Keratinocyte (primary cell): ENCODE results near the gene ATP8A1.

Experiments
- EZH2 ChIP-seq: IDR thresholded peaks from one replicate; pipeline ENCODE4 v1.6.1; 2012; ENCODE audit warnings: inconsistent platforms, mild to moderate bottlenecking, low read length, moderate library complexity
- TF ChIP-seq, protein P1 (sequence below), 3 experiments: IDR thresholded peaks in 1 of 3; conservative IDR thresholded peaks in 1 of 3; optimal IDR thresholded peaks in 1 of 3; 2 replicates in 2 of 3; 3 replicates in 1 of 3; pipeline versions ENCODE3 to v1.5.1; 2011; ENCODE audit warnings: low read length in 3 of 3, mild to moderate bottlenecking in 3 of 3, moderate library complexity in 2 of 3, control low read depth in 1 of 3, inconsistent platforms in 1 of 3; ENCODE audit not compliant: insufficient read depth in 2 of 3; ENCODE audit errors: extremely low read depth in 1 of 3

DNA sequence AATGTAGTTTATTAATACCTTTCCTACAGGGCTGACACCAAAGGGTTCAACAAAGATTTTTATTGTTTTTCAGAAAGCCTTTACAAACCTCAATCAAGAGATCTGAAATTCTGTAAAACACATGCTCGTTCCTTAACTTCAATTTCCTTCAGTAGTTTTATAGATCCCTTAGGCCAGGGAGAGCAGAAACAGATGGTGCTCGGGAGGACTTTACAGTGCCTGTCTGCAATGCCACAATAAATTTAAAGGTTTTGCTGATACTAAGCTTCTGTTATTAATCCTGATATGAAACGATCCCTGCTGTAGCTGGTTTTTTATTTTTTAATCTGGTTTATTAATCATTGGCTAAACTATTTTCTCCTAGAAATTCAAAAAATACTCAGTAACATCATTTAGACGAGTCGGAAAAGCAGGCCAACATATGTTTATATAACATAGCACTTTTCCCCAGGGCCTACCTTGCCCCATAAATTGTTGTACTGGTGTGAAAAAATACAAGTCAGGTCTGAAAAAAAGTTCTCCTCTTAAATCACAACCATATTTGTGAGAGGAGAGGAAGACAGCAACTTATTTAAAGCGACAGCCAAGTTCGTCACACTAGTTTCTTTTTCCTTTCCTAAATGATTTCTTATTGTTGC lies 219.9 kb downstream of the ATP8A1 start:
- TF ChIP-seq, protein P1, sequence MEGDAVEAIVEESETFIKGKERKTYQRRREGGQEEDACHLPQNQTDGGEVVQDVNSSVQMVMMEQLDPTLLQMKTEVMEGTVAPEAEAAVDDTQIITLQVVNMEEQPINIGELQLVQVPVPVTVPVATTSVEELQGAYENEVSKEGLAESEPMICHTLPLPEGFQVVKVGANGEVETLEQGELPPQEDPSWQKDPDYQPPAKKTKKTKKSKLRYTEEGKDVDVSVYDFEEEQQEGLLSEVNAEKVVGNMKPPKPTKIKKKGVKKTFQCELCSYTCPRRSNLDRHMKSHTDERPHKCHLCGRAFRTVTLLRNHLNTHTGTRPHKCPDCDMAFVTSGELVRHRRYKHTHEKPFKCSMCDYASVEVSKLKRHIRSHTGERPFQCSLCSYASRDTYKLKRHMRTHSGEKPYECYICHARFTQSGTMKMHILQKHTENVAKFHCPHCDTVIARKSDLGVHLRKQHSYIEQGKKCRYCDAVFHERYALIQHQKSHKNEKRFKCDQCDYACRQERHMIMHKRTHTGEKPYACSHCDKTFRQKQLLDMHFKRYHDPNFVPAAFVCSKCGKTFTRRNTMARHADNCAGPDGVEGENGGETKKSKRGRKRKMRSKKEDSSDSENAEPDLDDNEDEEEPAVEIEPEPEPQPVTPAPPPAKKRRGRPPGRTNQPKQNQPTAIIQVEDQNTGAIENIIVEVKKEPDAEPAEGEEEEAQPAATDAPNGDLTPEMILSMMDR (optimal IDR thresholded peaks at IDR 0.05 in 1 of 3, IDR thresholded peaks at IDR 0.05 in 1 of 3, conservative IDR thresholded peaks at IDR 0.05 in 1 of 3; ENCODE audit: extremely low read depth in 1 of 3, insufficient read depth in 2 of 3, low read length in 3 of 3): no peak
- no peak for TF ChIP-seq EZH2
